Measurements from ENCODE around the gene LARGE1.

LARGE1 gene

DNA sequence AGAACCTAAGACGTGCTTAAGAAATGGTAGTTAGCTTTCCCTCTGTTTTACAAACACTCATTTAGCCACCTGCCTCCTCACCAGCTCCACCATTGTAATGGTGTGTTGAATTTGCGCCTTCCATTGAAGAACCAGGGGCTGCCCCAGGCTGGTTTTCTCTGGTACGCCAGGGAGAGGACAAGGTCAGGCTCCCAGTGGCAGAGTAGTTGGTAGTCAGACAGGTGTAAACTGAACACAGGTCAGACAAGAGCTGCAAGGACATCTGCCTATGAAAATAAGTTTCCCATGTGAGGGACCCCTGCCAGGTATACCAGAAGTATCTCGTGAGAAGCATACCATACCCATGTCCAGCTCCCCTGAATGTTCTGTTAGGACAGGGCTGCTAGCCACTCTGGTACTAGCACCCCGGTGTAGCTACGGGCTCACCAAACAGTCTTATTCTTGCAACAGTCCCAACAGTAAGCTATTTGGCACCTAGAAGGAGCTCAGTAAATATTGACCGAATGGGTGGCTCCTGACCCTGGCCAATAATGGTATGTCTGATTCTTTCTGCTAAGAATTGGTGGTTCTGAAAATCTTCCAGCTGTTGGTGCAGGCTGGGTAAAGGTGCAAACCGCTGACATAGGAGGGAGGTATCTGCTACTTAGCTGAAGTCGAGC, 359.0 kb downstream of the LARGE1 start:
- no peak for DNase-seq (ENCODE audit: low read depth)

DNA sequence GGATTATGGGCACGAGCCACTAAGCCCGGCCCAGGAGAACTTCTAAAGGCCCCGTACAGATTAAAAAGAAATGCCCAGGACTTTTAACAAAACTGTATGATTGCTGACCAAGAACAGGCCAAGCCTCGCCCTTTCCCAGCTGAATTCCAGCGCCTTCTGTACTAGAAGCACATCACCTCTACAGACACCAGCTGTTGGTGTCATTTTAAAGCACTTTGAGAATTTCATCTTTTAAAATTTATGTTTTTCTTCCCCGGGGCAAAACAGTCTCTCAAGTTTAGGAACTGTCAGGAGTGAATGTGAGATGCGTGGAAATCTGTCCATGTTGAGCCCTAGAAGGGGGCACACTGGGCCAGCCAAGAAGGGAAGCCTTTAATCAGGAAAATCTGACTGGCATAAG, 362.4 kb downstream of the LARGE1 start:
- DNase-seq (ENCODE audit: low read depth): no peak

DNA sequence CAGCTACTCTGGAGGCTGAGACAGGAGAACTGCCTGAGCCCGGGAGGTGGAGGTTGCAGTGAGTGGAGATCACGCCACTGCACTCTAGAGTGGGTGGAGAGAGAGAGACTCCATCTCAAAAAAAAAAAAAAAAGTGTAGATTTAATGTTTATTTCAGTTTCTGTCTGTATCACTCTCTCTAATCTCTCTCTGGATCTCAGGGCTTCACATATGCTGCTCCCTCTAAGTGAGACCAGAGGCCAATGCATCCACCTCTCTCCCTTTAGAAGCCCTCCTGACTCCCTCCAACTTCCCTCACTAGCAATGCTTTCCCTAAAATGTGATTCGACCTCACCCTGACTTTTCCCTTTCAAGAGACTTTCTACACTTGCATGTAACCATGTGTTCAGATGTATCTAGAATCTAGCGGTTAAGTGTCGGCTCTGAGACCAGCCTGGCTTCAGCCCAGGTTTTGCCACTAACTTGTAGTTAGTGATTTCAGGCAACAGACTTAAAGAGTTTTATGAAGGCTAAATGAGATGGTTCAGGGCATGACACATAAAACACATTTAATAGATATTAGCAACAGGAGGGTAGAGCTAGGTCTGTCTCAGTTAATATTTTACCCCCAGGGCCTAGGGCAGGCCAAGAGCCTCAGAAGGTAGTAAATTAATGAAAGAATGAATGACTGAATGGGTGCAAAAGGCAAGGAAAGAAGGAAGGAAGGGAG, 364.3 kb downstream of the LARGE1 start:
- DNase-seq (ENCODE audit: low read depth): no peak

DNA sequence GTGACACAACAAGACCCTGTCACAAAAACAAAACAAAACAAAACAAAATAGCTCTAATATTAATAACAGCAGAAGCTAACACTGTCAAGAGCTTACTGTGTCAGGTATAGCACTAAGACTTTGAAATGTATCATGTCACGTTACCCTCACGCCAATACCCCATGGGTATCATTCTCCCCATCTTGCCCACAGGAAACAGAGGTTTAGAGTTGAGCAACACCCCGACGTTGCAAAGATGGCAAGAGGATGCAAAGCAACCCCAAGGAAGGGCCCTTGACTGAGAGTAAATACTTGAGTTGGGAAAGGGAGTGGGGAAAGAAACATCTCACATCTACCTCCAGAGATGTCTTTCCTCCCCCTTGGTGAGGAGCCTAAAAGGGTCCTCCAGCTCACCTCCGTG, 366.8 kb downstream of the LARGE1 start:
- no peak for DNase-seq (ENCODE audit: low read depth)

DNA sequence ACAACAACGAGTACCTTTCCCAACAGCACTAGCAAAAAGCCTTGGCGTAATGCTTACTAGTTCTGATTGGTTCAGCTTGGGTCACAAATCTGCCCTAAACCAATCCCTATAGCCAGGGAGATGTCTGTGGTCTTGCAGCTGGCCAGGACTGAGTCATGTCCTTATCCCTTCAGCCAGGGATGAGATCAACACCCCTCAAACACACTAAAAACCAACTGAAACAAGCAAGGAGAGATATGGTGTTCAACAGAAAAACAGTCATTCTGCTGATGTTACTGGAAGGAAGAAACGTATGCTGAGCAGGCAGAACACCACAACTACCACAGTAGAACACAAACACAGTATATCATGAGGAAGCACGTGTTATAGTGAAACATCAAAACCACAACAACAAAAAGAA, 375.6 kb downstream of the LARGE1 start:
- DNase-seq (ENCODE audit: low read depth): no peak

DNA sequence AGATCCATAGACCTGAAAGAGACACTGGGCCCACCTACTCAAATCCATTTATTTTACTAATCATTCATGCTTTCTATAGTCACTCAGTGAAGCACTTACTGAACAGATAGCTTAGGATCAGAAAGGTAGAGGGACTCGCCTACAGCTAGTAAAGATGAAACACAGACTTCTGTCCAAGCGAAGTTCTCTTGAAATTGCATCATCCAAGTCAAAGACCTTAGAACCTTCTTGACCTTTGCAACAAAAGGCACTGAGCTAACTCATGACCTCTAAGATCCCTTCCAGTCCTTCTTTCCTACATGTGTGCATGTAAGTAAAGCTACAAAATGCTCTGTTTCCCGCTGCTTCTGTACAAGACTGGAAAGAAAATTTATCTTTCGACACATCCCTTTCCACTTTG, 377.6 kb downstream of the LARGE1 start:
- DNase-seq (ENCODE audit: low read depth): no peak

DNA sequence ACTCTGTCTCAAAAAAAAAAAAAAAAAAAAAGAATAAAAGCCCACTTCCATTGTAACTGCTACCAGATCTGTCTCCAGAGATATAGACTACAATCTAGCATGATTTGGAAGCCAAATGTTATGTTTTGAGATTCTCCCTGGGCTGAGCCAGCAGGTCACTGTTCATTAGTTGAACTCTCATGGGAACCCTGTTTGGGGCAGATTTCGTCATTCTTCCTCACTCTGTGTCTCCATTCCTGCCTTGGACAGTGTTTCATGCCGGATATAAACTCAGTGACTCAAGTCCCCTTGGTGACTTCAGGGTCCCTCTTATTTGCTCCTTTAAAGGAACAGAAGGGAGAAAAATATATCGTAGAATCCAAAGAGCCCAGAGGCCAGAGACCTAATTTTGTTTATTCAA, 378.1 kb downstream of the LARGE1 start:
- no peak for DNase-seq (ENCODE audit: low read depth)

DNA sequence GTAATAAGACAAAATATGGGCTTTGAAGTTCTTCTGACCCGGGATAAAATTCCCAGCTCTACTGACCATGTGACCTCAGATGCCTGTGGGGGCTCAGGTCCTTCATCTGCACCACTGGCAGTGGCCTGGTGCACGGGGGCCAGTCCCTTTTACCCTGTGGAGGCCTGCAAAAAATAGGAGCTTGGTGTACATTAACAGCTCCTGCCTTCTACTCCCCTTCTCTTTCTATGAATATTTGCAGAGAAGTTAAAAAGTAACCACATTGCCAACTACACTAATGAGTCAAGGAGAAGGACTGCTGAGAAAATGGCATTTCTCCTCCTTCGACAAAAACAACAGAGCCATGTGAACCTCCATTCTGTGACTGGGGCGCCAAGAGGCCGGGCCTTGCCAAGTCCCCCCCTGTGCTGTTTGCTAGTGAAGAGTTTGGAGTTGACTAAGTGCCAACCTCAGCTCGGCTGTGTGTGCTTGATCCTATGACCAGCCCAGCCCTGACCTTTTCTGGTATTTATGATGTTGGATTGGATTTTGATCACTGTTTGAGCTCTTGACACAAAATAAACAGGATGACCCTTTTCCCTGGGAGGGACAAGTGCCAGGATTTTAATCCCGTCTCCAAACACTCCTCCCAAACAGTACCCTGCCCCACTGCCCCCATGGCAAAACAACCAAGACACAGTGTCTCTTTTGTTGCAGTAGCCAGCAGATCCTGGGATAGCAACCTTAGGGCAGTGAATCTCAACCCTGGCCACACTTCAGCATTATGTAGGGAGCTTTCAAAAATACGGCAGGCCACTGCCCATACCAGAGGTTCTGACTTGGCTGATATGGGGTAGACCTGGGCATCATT, 380.1 kb downstream of the LARGE1 start:
- DNase-seq (ENCODE audit: low read depth): no peak

DNA sequence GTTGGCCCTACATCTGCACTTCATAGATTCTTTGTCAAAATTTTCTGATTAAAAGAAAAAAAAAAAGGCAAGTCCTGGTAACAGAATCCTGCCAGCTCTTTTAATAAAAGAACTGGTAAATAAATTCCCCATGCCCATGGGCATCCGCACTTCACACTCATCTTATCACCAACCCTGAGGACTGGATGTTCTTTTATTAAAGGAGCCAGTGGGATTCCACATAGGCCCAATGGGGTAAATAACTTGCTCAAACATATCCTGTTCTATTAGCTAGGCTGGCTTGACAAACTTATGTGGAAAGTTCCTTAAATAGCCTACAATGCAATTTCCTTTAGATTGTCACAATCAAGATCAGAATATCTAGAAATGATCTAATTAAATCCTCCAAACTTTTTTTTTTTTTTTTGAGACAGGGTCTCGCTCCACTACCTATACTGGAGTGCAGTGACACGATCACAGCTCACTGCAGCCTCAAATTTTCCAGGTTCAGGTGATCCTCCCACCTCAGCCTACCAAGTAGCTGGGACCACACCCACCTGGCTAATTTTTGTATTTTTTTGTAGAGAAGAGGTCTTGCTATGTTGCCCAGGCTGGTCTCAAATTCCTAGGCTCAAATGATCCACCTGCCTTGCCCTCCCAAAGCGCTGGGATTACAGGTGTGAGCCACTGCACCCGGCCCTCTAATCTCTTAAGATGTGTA, 380.9 kb downstream of the LARGE1 start:
- DNase-seq (ENCODE audit: low read depth): no peak

DNA sequence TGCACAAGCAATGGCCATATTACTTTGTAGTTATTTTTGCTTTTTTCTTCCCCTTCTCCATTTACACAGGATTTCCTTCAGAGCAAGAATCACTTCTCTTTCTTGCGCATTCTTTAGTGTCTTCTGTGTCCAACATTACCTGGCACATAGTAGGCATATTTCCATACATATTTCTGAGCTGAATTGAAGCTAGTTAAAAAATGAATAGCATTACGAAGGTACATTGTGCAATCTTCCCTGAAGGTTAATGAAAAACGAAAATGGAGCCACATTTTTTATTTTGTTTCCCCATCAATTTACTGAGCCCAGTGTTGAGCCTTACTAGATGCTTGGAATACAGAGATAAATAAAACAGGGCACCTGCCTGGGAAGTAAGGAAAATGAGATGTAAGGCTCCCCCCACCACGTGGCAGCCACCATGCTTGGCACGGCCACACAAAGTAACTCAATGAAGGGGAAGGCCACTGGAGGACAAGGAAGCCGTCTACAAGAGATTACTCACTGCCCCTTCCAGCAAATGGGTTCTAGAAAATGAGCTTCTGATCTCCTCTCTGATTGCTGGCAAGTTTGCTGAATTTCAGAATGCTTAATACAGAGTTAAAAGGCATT, 381.9 kb downstream of the LARGE1 start:
- DNase-seq (ENCODE audit: low read depth): no peak

DNA sequence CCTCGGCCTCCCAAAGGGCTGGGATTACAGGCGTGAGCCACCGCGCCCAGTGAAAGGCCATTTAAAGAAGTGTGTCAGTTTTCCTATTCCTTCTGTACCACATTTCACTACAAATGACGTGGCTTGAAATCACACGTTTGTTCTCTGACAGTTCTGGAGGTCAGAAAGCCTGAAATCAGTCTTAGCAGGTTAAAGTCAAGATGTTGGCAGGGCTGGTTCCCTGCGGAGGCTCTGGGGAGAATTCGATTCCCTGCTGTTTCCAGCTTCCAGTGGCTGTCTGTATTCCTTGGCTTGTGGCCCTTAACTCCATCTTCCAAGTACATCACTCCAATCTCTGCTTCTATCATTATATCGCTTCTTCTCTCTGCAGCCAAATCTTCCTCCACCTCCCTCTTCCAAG, 383.2 kb downstream of the LARGE1 start:
- no peak for DNase-seq (ENCODE audit: low read depth)

DNA sequence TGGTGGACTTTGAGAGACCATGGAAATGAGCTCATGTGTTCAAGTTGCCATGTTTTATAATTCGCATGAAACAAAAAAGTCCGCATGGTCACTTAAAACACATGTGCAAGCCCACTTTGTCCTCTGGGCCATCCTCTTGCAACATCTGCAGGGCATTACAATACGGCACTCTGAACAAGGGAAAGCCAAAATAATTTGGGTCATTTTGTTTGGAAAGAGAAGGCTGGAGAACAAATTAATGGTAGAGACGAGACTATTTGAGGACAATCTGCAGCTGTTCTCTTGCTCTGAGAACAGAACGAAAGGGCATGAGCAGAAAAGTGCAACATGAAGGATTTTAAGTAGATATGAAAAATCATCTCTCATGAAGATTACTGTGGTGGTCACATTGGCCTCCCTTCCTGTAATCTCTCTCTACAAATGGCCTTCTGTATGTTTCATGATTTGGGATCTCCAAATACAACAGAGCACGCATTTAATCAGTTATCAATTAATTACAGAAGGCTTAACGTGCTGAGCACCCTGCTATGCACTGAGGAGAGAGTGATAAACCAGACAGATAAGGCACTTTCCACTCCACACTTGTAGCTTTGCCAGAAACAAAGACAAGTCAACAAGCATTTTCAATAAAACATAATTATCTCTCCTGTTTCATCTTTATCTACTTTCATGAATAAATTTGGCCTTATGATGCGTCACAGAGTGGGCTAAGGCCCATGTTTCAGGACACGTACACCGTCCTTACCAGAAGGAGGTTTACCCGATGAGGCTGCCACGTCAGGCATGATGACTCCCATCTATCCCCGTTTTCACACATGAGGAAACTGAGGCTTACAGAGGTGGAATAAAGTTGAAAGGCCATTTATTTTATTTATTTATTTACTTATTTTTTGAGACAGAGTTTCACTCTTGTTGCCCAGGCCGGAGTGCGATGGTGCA, 384.1 kb downstream of the LARGE1 start:
- DNase-seq (ENCODE audit: low read depth): no peak

DNA sequence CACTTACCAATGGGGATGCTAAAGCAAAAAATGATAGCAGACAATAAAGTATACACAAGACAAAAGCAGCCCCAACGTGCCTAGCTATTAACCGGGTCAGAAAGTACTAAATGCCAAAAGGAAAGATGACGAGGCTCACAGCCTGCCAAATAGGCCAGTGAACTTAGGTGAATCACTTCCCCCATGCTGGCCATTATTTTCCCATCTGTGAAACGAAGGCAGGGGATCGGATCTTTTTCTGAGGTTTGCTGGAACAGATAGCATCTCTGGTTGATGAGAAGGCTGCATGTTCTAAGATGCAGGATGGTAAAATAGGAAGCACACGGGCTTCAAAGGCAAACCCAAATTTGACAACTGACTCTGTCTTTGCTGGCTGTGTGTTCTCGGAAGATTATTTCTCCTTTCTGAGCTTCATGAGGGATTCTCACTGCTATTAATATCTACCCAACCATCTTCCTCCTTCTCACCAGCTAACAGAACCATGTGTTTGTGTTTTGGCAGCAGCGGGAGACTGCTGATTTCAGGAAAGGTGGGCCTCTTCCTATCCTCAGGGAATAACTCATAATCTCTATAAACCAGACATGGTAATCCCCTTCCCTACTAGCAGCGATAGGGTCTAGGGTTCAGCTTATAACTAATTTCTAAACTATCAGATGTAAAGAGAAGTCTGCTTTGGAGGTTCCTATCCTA, 390.7 kb downstream of the LARGE1 start:
- DNase-seq (ENCODE audit: low read depth): no peak

DNA sequence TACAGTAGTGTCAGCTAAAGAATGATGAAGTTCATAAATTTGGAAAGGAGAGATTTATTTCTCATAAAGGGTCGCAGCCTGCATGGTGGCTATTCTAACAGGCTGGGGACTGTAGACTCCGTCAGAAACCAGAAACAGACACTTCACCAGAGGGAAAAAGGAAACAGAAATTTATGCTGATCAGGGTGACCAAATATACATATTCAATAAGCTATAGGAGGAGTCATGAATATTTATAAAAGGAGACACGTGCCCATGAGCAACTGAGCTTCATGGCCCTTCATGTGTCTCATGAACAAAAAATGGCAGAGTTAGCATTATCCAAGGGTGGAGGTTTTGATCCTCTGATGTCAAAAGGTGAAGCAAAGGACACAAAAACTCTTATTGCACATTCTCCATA, 392.1 kb downstream of the LARGE1 start:
- DNase-seq (ENCODE audit: low read depth): no peak

DNA sequence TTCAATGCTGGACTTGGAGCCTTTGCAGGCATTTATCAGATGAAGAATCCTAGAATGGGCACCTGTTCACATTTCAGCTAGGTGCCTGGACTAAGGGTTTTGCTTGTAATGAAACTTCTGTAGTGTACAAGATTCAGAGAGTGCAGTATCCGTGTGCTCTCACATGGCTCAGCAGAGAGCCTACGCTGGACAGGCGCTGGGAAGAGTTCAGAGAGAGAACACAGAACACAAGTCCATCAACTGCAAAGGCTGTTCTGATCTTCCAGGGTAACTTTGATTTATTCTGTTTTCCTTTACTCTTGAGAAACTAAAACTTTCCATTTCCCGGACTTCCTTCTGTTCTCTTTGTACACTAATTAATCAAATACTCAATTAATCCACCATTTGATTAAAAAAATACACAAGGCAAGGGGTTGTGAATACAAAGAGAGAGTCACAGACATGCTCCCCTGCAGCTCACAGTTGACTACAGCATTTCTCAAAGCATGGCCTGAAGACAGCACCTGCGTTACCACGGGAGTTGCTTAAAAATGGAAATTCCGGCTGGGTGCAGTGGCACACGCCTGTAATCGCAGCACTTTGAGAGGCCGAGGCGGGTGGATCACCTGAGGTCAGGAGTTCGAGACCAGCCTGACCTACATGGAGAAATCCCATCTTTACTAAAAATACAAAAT, 393.7 kb downstream of the LARGE1 start:
- DNase-seq (ENCODE audit: low read depth): no peak

DNA sequence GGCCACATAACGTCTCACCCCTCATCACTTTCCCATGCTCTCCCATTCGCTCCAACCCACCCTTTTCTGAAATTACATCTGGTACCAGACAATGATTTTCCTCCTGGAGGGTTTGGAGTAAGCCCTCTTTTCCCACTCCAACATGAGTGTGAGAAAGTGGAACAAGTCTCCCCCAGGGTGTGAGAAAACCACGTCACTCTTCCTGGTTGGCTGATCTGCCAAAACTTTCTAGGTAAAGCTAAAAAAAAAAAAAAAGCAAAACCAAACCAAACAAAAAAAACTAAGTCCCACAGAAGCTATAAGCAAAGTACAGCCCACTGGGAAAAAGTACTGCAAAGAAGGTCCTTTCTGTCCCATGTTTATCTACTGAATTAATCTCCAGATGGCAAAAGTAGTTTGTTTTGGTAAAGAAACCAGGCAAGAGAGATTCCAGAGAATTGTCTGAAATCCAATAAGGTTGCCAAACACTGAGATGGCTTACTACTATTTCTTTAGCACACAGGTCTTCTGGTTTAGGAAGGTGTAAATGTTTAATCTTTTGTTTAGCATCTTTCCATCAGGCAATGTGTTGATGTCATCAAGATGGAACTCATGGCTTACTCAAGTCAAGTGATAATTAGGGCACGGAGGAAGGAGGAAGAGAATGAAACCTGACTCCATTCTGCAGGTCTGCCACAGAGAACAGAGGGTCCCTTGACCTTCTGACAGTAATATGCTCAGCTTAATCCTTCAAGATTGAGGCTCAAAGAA, 395.6 kb downstream of the LARGE1 start:
- no peak for DNase-seq (ENCODE audit: low read depth)

DNA sequence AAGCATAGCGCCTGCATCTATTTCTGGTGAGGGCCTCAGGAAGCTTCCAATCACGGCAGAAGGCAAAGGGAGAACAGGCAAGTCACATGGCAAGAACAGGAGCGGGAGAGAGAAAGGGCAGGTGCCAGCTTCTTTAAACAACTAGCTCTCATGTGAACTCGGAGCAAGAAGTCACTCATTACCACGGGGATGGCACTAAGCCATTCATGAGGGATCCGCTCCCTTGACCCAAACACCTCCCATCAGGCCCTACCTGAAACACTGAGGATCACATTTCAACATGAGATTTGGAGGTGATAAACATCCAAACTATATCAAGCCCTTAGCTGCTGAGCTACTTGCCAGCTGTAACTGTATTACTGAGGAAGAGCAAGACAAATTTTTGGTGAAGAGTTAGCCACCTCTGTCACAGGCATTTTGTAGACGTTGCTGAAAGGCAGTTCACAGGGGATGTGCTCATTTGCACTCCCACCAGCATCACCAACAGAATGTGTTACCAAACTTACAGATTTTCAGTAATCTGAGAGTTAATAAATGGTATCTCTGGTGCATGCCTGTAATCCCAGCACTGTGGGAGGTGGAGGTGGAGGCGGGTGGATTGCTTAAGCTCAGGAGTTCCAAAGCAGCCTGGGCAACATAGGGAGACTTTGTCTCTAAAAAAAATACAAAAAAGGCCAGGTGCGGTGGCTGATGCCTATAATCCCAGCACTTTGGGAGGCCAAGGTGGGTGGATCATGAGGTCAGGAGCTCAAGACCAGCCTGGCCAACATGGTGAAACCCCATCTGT, 398.2 kb downstream of the LARGE1 start:
- DNase-seq (ENCODE audit: low read depth): no peak
